HTERT RPE-1 (cell line): ENCODE measurements around the gene YJU2.
"Not testable (repeated sequence)": the region's sequence is repeated elsewhere in the genome, so short reads cannot be mapped to it uniquely, and the experiment has no call there.

Experiments
- in situ Hi-C: fragments of 300-500 bp; cut with MboI; formaldehyde crosslinking; loops from 4 replicates; pipeline ENCODE4 v1.14.3; 2020; ENCODE audit warnings: low sequenced_read_pairs

Gene YJU2

GRCh38 chr19:4267101-4267900 lies 20.4 kb downstream of the YJU2 start:
- in situ Hi-C loops, result no loop called here

GRCh38 chr19:4267901-4268815 lies 21.3 kb downstream of the YJU2 start:
- in situ Hi-C loops, result no loop called here

- in situ Hi-C loops, result no loop called here
Observed at GRCh38 chr19:4268816-4269430, 22.0 kb downstream of the YJU2 start.

- in situ Hi-C loops, result no loop called here
Observed at GRCh38 chr19:4272894-4273293, 26.0 kb downstream of the YJU2 start.

- in situ Hi-C loops, result not testable (repeated sequence)
Observed at GRCh38 chr19:4274321-4274686, 27.4 kb downstream of the YJU2 start.

- in situ Hi-C loops, result no loop called here
Observed at GRCh38 chr19:4277191-4277696, 30.4 kb downstream of the YJU2 start.

GRCh38 chr19:4278010-4278409 lies 31.1 kb downstream of the YJU2 start:
- in situ Hi-C loops, result no loop called here

- in situ Hi-C loops, result no loop called here
Observed at GRCh38 chr19:4278419-4279266, 31.8 kb downstream of the YJU2 start, which contains the start of gene SHD. SHD (plus strand) TSS chr19:4279266; CDS start chr19:4280064, 798 bp downstream.

- in situ Hi-C loops, result no loop called here
Observed at GRCh38 chr19:4279267-4279529, 32.3 kb downstream of the YJU2 start.

GRCh38 chr19:4279530-4280422 lies 32.9 kb downstream of the YJU2 start:
- in situ Hi-C loops, result no loop called here

- in situ Hi-C loops, result no loop called here
Observed at GRCh38 chr19:4284176-4284958, 37.5 kb downstream of the YJU2 start.

- in situ Hi-C loops, result no loop called here
Observed at GRCh38 chr19:4284974-4285373, 38.1 kb downstream of the YJU2 start.

GRCh38 chr19:4286141-4286540 lies 39.3 kb downstream of the YJU2 start:
- in situ Hi-C loops, result not testable (repeated sequence)

- in situ Hi-C loops, result no loop called here
Observed at GRCh38 chr19:4288091-4288777, 41.4 kb downstream of the YJU2 start.

GRCh38 chr19:4291184-4291732 lies 44.4 kb downstream of the YJU2 start:
- in situ Hi-C loops, result no loop called here

GRCh38 chr19:4292515-4292914 lies 45.6 kb downstream of the YJU2 start:
- in situ Hi-C loops, result no loop called here

- in situ Hi-C loops, result no loop called here
Observed at GRCh38 chr19:4294389-4294788, 47.5 kb downstream of the YJU2 start.
